ENCODE measurements around the gene ATP8A2. TPM values are rescaled to one million over a fixed set of nuclear protein-coding genes. Genes with fewer than 3 reads are reported as not detected.

Gene ATP8A2
- total RNA-seq, 6 donors from 2014 or later: 0.55 to 1.5 (median 0.87) TPM

DNA sequence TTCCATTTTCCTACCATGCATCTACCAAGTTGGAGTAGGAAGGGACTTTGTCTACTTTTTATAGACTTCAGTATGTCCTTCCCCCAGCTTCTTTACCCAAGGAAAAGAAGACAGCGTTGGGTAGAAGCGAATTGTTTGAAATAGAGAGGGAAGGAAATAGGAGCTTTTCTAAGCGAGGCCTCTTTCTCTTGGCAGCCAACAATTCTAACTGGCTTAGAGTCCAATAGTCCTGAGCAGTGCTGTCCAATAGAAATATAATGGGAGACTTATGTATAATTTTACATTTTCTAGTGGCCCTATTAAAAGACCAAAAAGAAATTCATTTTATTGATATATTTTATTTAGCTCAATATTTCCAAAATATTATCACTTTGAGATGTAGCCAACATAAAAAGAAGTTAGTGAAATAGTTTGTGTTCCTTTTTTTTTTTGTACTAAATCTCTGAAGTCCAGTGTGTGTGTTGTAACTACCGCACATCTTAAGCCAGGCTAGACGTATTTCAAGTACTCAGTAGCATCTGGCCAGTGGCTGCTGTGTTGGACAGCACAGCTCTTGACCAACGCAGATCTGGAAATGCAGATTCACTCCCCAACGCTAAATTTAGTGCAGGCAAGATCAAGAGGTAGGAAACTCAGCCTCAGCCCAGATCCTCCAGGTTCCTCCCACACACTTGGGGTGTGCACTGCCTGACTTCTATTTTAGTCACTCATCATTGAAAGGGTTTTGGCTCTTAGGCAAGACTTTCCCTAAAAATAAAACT lies 500.9 kb downstream of the ATP8A2 start:
- 68 to 81% methylated on average over 6 to 7 of the region's 7 CpGs for WGBS, 2 donors
- DNase-seq: no peak
- ATAC-seq (ENCODE audit: low FRiP score in 2 of 2): no peak

DNA sequence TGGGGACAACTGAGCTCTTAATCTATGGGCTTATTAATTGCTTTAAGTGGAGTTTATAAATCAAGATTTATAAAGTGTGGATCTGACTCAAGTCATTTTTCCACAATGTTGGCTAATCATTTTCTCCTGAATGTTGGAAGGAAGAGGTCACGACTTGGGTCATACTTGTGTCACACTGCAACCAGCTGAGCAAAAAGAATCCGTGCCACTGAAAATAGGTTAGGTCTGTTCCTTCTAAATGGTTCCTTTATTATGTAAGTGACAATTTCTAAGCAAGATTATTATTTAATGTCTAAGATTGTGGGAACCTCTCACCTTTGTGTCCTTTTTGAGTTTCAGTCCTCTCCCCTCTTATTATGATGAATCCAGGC lies 501.5 kb downstream of the ATP8A2 start:
- no peak overlapping the region for H3K27ac ChIP-seq
- no peak overlapping the region for H3K4me3 ChIP-seq
- no peaks in the 10 kb centered on the region for H3K4me1 ChIP-seq
- no peaks in the 10 kb centered on the region for H3K36me3 ChIP-seq
- H3K9me3 ChIP-seq: no peaks in the 10 kb centered on the region
- WGBS, 2 donors: 58 to 61% methylated on average over 2 of the region's 2 CpGs
- ATAC-seq (ENCODE audit: low FRiP score in 2 of 2) (no peak), DNase-seq (no peak)
- H3K27me3 ChIP-seq: no peaks in the 10 kb centered on the region
- TF ChIP-seq, protein P1, sequence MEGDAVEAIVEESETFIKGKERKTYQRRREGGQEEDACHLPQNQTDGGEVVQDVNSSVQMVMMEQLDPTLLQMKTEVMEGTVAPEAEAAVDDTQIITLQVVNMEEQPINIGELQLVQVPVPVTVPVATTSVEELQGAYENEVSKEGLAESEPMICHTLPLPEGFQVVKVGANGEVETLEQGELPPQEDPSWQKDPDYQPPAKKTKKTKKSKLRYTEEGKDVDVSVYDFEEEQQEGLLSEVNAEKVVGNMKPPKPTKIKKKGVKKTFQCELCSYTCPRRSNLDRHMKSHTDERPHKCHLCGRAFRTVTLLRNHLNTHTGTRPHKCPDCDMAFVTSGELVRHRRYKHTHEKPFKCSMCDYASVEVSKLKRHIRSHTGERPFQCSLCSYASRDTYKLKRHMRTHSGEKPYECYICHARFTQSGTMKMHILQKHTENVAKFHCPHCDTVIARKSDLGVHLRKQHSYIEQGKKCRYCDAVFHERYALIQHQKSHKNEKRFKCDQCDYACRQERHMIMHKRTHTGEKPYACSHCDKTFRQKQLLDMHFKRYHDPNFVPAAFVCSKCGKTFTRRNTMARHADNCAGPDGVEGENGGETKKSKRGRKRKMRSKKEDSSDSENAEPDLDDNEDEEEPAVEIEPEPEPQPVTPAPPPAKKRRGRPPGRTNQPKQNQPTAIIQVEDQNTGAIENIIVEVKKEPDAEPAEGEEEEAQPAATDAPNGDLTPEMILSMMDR (IDR thresholded peaks at IDR 0.05): no peak
- TF ChIP-seq POLR2AphosphoS5 (IDR thresholded peaks at IDR 0.05) (no peak), POLR2A (IDR thresholded peaks at IDR 0.05) (no peak), EP300 (IDR thresholded peaks at IDR 0.05) (no peak)

More for the DNA sequence above, 500.9 kb downstream of the ATP8A2 start:
- Histone ChIP-seq H3K27ac (no peak overlapping the region), H3K36me3 (no peaks in the 10 kb centered on the region), H3K9me3 (no peaks in the 10 kb centered on the region), H3K4me3 (no peak overlapping the region), H3K27me3 (no peaks in the 10 kb centered on the region), H3K4me1 (no peaks in the 10 kb centered on the region)
- TF ChIP-seq, protein P1 (IDR thresholded peaks at IDR 0.05): no peak
- TF ChIP-seq POLR2AphosphoS5 (IDR thresholded peaks at IDR 0.05): no peak
- TF ChIP-seq EP300 (IDR thresholded peaks at IDR 0.05): no peak
- TF ChIP-seq POLR2A (IDR thresholded peaks at IDR 0.05): no peak

DNA sequence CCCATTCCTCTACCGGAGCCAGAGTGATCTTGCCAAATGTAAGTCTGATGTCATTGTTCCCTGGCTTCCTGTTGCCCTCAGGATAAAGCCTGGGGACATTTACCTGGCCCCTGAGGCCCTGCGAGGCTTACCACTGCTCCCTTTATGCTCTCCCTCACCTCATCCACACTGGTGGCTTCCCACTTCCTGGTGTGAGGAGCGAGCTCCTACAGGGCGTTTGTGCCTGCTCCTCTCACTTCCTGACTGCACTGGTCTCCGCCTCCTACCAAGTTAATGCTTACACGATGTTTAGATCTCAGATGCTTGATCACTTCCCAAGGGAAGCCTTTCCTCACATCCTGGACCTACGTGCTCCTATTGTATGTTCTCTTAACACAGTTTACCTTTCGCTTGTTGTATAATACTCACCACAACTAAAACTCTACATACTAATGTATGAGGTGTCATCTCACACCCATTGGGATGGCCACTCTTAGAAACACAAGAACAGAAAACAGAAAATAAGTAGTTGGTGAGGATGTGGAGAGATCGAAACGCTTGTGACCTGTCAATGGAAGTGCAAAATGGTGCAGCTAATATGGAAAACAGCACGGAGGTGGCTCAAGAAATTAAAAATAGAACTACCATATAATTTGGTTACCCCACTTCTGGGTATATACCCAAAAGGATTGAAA lies 502.4 kb downstream of the ATP8A2 start:
- H3K27me3 ChIP-seq: no peaks in the 10 kb centered on the region
- no peaks in the 10 kb centered on the region for H3K4me1 ChIP-seq
- no peaks in the 10 kb centered on the region for H3K9me3 ChIP-seq
- WGBS, 2 donors: 69 to 71% methylated on average over 11 of the region's 11 CpGs
- ATAC-seq (ENCODE audit: low FRiP score in 2 of 2): no peak
- H3K36me3 ChIP-seq: no peaks in the 10 kb centered on the region
- H3K27ac ChIP-seq: no peak overlapping the region
- DNase-seq: no peak
- TF ChIP-seq, protein P1 (IDR thresholded peaks at IDR 0.05): no peak
- no peak for TF ChIP-seq EP300 (IDR thresholded peaks at IDR 0.05)
- no peak for TF ChIP-seq POLR2AphosphoS5 (IDR thresholded peaks at IDR 0.05)
- TF ChIP-seq POLR2A (IDR thresholded peaks at IDR 0.05): no peak
- no peak overlapping the region for H3K4me3 ChIP-seq

DNA sequence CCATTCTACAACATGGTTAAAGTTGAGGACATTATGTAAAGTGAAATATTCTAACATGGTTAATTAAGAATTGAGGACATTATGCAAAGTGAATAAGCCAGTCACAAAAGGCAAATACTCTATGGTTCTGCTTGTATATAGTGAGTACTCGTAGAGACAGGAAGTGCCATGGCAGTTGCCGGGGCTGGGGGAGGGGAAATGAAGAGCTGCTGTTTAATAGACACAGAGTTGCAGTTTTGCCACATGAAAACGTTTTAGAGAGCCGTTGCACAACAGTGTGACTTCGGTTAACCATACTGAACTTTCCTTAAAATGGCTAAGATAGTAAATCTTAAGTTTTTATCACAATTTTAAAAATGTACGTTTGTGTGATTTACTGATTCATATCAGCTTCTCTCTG lies 503.1 kb downstream of the ATP8A2 start:
- Histone ChIP-seq H3K36me3 (no peaks in the 10 kb centered on the region), H3K27ac (no peak overlapping the region), H3K4me1 (no peaks in the 10 kb centered on the region), H3K4me3 (no peak overlapping the region), H3K27me3 (no peaks in the 10 kb centered on the region), H3K9me3 (no peaks in the 10 kb centered on the region)
- no peak for ATAC-seq (ENCODE audit: low FRiP score in 2 of 2)
- TF ChIP-seq POLR2AphosphoS5 (IDR thresholded peaks at IDR 0.05) (no peak), POLR2A (IDR thresholded peaks at IDR 0.05) (no peak), EP300 (IDR thresholded peaks at IDR 0.05) (no peak)
- TF ChIP-seq, protein P1 (IDR thresholded peaks at IDR 0.05): no peak
- no peak for DNase-seq
- WGBS, 2 donors: 21 to 35% methylated on average over 6 of the region's 6 CpGs

Data from upper lobe of left lung (tissue), 6 donors.